COR-L47 (cell line): Measurements from ENCODE around the gene MLIP.
"Not testable (repeated sequence)": the region's sequence is repeated elsewhere in the genome, so short reads cannot be mapped to it uniquely, and the experiment has no call there.

ENCODE experiments used
- DNase-seq: peaks from one replicate; lab custom pipeline; 2025; lab: John Stamatoyannopoulos, UW

The MLIP gene

DNA sequence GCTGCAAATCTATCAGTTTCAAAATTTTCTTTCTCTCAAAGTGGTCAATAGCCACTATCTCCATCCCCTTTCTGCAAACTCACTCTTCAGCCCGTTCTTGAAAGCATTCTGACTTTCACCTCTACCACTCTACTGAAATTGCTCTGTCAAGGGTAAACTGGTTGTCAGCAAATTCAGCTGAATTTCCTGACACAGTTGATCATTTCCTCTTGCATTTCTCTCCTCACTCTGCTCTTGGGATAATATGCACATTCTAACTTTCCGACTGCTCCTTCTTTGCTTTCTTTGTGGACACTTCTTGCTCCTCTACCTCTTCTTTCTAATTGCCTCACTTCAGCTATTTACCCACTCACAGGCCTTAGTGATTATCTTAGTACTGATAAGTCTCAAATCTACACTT, 123.3 kb downstream of the MLIP start:
- DNase-seq: no peak

DNA sequence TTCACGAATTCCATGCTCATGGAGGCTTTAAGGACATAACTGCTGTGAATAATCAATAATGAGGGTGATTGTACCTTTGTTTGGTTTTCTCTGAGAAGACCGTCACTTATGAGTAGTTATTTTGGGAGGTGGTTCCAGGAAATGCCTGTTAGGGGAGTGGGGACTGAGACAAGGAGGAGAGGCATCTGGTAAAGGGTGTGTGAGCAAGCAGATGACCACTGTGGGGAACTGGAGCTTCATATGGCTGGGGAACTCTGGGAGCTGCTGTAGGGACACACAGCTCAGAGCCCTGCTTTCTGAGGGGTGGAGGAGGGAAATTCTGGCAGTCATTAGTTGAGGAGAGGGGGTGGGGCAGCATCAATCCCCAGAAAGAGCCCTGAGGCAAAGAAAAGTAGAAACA, 125.7 kb downstream of the MLIP start:
- no peak for DNase-seq

- DNase-seq: no peak
Observed at GRCh38 chr6:54238396-54238795, 127.2 kb downstream of the MLIP start.

DNA sequence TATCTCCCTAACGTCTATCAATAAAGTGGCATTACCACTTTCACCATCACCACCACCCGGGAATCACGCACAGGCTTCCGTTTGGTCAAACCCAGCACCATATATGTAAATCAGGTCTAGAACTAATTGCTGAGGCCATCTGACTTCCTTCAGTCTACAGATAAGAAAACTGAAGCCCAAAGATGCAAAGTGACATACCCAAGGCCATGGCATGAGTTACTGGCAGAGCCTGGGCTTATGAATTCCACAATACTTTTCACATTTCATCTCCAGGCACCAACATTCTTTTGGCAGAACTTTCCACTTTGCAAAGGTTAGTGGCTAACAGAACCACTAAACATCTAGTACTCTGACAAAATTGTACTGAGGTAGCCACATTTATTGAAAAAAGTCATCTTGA, 132.5 kb downstream of the MLIP start:
- no peak for DNase-seq

- peak; percentile 31 for DNase-seq
Observed at GRCh38 chr6:54244430-54244829, 133.2 kb downstream of the MLIP start.

DNA sequence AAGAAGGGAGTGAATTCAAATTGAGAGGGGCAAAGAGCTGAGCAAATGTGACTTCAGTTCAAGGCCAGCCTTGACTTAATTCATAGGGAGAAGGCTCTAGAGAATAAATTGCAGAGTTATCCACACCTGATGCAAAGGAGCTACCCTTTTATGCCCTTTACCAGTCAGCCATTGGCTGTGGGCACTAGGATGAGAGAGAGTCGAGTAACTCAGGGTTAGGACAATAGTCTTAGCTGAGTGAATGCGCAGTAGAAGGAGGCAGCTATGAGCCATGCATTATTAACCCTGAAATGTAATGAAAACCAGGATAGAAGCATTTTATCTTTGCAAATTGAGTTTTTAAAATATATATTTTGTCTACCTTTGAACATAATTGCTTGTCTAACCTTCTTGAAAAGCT, 134.0 kb downstream of the MLIP start:
- no peak for DNase-seq

GRCh38 chr6:54248319-54248718, 137.1 kb downstream of the MLIP start:
- DNase-seq: no peak

DNA sequence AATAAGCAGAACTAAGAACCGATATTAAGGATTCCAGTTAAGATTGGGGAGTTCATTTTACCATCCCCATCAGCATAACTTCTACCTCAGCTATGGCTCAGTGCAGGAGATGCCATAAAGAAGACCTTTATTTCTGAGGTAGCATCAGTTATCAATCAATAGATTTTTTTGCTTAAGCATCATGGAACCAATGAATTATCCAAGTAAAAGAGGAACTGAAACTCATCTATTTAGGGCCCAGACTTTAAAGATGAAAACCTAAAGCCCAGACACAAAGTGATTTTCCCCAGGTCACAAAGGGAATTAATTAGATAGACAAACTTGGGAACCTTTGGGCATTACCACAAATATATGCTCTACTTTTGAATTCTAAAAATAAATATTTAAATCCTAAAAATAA, 137.8 kb downstream of the MLIP start:
- DNase-seq: no peak

- not testable (repeated sequence) for DNase-seq
Observed at GRCh38 chr6:54249812-54250211, 138.6 kb downstream of the MLIP start.

DNA sequence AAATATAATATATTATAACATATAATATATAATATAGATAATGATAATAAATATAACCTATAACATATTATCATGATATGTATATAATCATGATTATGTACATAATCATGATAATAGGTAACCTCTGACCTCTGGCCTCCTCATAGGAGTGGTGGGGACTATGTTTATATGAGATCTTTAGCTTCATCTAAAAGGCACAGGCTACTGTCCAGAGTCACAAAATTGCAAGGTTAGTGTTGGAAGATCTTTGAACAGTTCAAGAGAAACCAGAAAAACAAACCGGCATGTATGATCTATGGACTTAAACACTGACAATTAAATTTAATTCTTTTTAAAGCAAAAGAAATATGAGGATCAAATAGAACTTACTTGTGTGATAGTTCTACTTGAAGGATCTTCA, 141.3 kb downstream of the MLIP start:
- DNase-seq: no peak

DNA sequence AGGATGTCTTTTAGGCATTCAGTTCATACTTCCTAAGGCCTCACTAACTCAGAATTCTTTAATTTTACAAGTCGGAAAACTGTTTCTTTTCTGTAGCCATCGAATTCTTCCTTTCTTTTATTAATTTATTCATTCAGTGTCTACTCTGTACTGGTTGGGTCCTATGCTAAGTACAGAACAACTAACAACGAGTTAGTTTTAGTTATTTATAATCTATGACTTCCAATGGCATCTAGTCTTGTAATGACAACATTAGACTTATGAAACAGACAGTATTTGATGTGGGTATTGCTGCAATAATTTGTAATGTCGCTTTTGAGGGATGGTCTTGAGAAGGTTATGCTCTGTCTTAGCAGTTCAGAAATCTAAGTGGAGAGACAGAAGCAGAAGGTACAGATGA, 141.7 kb downstream of the MLIP start:
- no peak for DNase-seq

- DNase-seq: no peak
Observed at GRCh38 chr6:54254886-54255285, 143.6 kb downstream of the MLIP start.

DNA sequence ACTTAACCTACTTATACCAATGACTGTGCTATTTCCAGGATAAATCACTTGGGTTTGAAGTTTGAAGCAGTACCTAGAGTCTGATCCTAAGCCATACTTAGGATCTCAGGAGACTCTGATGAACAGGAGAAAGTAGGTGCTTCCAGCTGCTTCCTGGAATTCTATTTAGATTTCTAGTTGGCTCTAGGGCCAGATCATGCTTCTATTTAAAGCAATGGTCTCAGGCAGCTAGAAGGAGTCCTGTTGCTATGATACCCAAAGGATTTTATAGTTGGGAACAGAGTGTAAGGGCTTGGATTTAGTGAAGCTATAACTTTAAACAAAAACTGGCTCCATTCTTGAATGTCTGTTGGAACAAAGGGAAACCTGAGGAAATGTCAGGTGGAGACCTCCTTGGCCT, 144.6 kb downstream of the MLIP start:
- DNase-seq: no peak

GRCh38 chr6:54260025-54260424, 148.8 kb downstream of the MLIP start:
- no peak for DNase-seq

DNA sequence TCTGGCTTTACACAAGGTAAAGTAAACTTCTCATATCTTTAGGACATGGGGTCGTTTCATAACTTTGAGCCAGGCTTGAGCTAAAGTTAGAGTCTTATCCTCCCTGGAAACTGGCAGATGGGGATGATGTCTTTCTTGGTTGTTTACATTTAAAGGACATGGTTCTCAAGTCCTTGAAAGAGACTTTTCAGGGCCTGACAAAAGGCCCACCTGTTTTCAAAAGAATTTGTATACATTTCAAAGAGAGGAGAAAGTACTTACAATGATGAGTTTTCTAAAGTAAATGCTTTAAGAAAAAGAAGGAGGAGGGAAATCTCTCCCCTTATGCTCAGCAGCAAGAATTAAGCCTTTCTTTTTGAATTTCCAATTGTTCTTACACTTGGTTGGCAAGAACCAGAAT, 151.3 kb downstream of the MLIP start:
- no peak for DNase-seq

- no peak for DNase-seq
Observed at GRCh38 chr6:54262971-54263370, 151.7 kb downstream of the MLIP start.

GRCh38 chr6:54264581-54265272, 153.5 kb downstream of the MLIP start:
- no peak for DNase-seq

DNA sequence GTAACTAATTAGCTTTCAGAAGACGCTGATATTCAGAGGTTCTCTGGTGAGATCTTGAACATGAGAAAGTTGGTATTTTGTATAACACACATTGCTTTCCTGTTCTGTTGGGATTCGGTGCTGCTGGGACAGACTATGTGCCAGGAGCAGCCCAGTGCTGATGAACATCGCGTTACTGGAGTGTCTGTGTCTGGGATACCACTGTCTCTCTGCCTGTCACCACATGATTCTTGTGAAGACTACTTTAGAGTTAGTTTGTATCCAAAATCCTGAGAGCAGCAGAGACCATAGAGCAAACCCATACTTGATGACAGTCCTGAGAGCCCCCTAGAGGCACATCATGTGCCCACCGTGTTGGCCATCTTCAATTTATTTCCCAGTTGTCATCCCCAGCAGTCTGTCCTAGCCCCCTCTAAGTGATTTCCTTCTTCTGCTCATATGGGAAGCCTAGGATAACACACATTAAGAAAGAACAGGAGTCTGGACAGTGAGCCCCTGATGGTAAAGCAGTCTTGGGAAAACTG, 155.2 kb downstream of the MLIP start:
- DNase-seq: no peak

- peak; percentile 59 for DNase-seq
Observed at GRCh38 chr6:54267798-54268197, 156.6 kb downstream of the MLIP start.

- DNase-seq: no peak
Observed at GRCh38 chr6:54273214-54273820, 162.1 kb downstream of the MLIP start.

DNA sequence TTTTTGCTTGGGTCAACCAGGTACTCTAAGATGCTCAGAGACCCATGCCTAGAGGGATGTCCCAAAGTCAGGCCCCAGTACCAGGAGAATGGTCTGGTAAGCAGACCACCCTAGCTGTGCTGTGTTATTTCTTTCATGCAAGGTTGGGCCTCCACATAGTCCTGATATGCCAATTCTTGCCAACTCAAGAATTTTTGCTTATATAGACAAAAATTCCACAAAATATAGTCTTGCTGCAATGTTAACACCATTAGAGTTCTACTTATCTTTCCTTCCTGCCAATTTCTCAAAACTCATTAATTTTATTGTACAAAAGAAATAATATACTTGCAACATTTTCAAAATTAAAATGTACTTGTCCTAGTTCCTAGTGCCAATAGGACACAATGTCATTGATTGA, 163.1 kb downstream of the MLIP start:
- no peak for DNase-seq

DNA sequence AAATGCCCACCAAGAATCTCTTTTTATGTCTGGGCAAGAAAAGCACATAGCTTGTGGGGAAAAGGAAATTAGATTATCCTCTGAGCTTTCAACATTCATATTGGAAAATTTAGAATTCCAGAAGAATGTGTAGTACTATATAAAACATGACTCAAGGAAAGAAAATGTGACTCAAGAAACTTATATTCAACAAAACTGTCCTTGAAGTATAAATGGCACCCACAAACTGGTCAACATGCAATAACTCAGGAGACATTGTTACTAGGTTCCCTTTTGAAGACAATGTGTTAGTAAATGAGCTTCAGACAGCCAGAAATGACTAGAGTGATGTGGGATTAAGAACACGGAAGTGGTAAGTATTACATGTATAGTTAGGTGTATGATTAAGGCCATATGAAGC, 170.9 kb downstream of the MLIP start:
- DNase-seq: no peak

DNA sequence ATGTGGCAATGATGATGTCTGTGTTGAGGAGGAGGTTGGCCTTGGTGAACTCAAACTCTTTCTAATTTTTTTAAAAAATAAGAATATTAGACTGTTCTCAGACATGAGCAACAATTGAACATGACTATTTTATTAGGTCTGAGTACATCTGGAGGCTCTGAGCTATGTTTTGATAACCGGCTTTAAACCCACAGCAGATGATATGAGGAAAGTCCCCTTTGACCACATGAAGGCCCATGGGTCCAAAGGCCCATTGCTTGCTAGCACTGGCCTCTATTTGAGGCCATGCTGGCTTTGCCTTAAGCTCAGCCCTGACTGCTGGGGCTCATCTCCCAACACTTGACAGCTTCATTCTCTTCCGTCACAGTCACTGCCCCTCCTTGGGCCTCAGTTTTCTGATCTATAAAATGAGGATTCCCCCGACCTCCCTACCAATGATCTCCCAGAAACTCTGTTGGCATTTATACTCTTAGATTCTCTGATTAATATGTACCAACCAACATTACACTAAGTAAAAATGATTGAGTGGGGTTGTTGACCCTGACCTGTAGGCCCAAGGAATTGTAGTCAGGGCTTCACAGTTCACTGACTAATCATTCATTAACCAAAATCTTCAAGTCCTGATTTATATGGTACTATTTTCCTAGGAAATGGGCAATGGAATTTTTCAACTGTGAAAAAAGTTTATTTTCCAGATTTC, 173.1 kb downstream of the MLIP start:
- DNase-seq: no peak
